Left forelimb (tissue), 1 donor: ENCODE measurements around the gene FAM184B.
"Not testable (repeated sequence)": the region's sequence is repeated elsewhere in the genome, so short reads cannot be mapped to it uniquely, and the experiment has no call there.

Source experiments
- DNase-seq: peaks from one replicate; pipeline ENCODE4 v3.0.0-alpha.2; 2018; ENCODE audit warnings: low spot score

The FAM184B gene

DNA sequence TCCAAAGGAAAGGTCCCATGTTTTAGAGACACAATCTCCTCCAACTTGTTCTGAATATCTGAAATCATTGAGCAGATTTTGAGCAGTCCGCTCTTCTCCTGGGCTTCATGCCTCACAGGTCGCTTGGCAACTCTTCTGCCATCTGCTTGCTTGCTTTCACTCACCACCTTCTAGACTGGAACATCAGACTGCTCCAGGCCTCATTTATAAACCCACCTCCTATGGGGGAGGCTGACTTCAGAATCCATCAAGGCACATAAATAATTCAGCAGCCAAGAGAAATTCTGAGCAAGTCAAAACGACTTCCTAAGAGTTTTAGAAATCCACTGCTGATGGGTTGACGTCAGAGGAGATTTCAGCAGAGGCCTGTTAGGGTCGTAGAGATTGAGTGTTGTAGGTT is 64.1 kb downstream of the FAM184B start:
- DNase-seq, result no peak

GRCh38 chr4:17715511-17715910 is 65.9 kb downstream of the FAM184B start:
- DNase-seq, result no peak

- no peak for DNase-seq
These were observed 67.6 kb downstream of the FAM184B start for GRCh38 chr4:17713779-17714178.

- DNase-seq, result no peak
These were observed 69.3 kb downstream of the FAM184B start for GRCh38 chr4:17712166-17712565.

- DNase-seq, result not testable (repeated sequence)
These were observed 70.2 kb downstream of the FAM184B start for GRCh38 chr4:17711206-17711605.

- DNase-seq, result no peak
These were observed 71.7 kb downstream of the FAM184B start for GRCh38 chr4:17709763-17710068.

DNA sequence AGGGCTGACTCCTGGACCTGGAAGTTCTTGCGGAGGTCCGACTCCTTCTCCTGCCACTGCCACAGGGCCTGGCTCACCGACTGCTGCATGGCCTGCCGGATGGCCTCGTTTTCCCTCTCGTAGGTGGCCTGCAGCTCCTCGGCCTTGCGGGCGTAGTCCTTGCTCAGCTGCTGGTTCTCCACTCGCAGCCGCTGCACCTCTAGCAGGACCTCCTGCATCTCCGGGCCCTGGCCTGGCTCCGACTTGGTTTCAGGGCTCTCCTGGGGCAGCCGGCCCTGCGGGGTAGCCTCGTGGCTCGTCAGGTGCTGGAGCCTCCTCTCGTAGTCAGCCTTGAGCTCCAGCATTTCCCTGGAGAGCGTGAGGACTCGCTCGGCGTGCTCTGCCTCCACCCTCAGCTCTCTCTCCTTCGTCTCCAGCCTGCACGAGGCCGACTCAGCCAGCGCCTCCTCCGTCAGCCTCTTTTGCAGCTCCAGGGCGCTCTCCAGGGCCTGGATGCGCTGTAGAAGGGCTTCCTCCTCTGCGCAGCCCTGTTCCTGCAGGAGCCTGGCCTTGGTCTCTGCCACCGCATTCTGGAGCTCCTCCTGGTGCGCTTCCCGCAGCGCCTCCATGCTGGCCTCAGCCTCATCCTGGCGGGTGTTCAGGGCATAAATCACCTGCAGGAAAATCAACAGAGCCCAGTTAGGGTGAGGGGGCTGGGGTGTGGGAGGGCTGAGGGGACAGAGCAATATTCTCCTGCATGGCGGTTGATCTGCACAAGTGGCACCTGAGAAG is 72.2 kb downstream of the FAM184B start:
- no peak for DNase-seq

- no peak for DNase-seq
These were observed 73.8 kb downstream of the FAM184B start for GRCh38 chr4:17707671-17708070.

GRCh38 chr4:17705107-17705506 is 76.3 kb downstream of the FAM184B start:
- DNase-seq, result no peak

GRCh38 chr4:17704020-17704650 is 77.3 kb downstream of the FAM184B start:
- no peak for DNase-seq

DNA sequence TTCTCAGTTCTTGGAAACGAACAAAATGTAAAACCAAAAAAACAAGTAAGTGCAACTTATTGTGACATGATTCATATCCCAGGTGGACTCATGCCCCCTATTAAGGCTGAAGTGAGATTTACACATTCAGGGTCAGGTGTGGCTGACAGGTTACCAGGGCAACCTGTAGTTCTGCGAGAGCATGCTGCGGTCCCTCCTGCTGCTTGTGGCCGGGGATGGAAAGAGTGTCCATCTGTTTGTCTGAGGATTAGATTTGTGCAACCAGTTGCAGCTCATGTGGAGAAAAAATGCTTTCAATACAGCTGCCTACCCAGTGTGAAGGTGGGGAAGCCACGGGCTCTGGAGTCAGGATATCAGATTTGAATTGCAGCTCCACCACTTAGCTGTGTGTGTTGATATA is 78.8 kb downstream of the FAM184B start:
- no peak for DNase-seq

- no peak for DNase-seq
These were observed 79.5 kb downstream of the FAM184B start for GRCh38 chr4:17701882-17702281.

- DNase-seq, result no peak
These were observed 80.1 kb downstream of the FAM184B start for GRCh38 chr4:17701138-17701839.

GRCh38 chr4:17699380-17699779 is 82.0 kb downstream of the FAM184B start:
- DNase-seq, result no peak

DNA sequence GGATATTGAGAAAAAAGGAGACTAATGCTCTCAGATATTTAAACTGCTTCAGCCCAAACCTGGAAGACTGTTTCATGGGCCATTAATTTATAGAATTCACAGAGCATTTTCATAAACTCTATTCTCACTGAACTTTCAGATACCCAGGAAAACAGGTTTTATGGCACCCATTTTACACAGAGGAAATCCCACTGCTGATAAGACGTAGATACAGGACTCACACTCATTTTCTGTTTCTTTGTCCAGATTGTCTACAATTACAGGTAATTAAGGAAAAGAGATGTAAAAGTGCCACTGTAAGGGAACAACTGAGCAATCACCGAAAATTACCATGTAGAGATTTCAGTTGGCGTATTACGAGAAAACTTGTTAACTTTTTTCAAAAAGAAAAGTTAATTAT is 83.3 kb downstream of the FAM184B start:
- no peak for DNase-seq

DNA sequence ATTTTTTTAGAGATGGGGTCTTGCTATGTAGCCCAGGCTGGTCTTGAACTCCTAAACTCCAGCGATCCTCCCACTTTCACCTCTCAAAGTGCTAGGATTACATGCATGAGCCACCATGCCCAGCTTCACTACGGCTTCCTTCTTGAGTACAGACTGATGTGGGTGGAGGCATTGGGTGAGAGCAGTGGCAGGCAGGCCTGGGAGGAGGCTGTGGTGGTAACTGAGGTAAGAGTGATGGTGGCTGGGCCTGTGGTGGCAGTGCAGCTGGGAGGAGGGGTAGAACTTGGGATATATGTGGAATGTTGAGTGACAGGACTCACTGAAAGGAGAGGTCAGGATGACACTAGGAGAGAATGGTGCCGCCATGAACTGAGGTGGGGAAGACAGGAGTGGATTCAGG is 86.1 kb downstream of the FAM184B start:
- no peak for DNase-seq

- DNase-seq, result no peak
These were observed 86.9 kb downstream of the FAM184B start for GRCh38 chr4:17694552-17694951.

DNA sequence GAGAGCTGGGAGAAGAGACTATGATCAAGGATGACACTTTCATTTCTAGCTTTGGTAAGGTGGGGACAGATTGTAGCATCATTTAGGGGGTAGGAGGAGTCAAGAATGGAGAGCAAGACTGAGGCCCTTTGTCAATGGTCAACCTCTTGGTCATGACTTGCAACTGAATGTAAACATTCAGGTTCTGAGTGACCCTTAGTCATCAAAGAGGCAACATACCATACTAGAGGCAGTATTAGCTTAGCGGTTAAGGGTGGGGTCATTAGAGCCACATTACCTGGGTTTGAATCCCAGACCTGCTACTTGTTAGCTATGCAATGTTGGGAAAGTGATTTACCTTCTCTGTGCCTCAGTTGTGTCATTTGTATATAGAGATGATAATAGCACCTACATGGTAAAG is 90.5 kb downstream of the FAM184B start:
- no peak for DNase-seq

GRCh38 chr4:17690135-17690534 is 91.3 kb downstream of the FAM184B start:
- DNase-seq, result no peak

DNA sequence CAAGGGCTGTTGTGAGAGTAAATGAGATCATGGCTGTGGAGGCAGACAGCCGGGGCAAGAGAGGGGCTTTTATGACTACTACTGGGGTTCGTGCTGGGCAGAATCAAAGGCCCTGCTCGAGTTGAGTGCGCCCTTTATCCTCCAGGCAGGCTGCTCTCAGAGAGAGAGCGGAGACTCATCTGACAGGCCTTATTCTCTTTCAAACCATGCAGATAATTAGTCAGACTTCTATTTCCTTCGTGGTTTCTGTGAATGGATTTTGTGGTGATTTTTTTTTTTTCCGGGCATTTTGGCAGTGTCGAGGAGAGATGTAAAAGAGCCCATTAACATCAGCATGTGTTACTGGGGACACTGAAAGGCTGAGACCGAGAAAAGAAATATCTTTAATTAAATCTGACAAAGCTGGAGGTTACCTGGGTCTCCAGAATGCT is 93.4 kb downstream of the FAM184B start:
- no peak for DNase-seq

- no peak for DNase-seq
These were observed 94.1 kb downstream of the FAM184B start for GRCh38 chr4:17687237-17687857.

DNA sequence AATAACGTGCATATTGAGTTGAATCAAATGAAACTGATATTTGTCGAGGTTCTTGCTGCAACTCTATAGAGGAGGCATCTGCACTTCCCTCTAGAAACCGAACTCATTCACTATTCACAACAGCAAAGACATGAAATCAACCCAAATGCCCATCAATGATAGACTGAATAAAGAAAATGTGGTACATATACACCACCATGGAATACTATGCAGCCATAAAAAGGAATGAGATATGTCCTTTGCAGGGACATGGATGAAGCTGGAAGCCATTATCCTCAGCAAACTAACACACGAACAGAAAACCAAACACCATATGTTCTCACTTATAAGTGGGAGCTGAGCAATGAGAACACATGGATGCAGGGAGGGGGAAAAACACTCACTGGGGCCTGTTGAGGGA is 96.8 kb downstream of the FAM184B start:
- DNase-seq, result not testable (repeated sequence)

DNA sequence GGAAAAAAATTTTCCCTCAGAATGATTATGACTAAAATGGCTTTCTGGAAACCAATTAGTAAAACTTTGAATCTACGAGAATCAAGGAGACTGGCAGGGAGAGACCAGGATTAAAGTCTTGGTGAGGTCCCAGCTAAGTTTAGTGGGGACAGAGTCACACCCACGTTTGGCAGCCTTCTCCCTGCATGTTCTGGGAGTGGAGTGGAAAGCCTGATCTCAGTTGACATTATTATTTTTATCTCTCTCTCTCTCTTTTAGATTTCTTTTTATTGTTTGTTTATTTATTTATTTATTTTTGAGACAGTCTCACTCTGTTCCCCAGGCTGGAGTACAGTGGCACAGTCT is 99.2 kb downstream of the FAM184B start:
- no peak for DNase-seq
